Measurements from ENCODE around the gene DNAH9. TPM values are rescaled to one million over a fixed set of nuclear protein-coding genes. Genes with fewer than 3 reads are reported as not detected.

Gene DNAH9
- total RNA-seq (ENCODE audit: low replicate concordance), result under 0.01 TPM in 1 of 2 replicates, not detected in the other

GRCh38 chr17:11598274-11599221, at the start of gene DNAH9:
Gene DNAH9 (plus strand): TSS chr17:11598470. CDS start chr17:11598499, 29 bp downstream.

GRCh38 chr17:11997147-11997971, 399.1 kb downstream of the DNAH9 start, which contains the start of gene ZNF18:
Gene ZNF18 (minus strand): TSS chr17:11997475. CDS start chr17:11992829, 4,646 bp downstream.

